Measurements from ENCODE around the gene SEC24C.

GRCh38 chr10:73814896-73815718 is 70.9 kb downstream of the SEC24C start:
- TF ChIP-seq CTCF (IDR thresholded peaks at IDR 0.05; ENCODE audit: low read depth, low read length) (peak; percentile 23; the same call in 1 of the 2 replicates), EZH2phosphoT487 (IDR thresholded peaks at IDR 0.05; ENCODE audit: low read depth) (no peak)
